Measurements from ENCODE around the gene RASA3. TPM values are rescaled to one million over a fixed set of nuclear protein-coding genes. Genes with fewer than 3 reads are reported as not detected.

Gene RASA3
- total RNA-seq, 1 experiment from 2014 or later = 9.1 TPM

DNA sequence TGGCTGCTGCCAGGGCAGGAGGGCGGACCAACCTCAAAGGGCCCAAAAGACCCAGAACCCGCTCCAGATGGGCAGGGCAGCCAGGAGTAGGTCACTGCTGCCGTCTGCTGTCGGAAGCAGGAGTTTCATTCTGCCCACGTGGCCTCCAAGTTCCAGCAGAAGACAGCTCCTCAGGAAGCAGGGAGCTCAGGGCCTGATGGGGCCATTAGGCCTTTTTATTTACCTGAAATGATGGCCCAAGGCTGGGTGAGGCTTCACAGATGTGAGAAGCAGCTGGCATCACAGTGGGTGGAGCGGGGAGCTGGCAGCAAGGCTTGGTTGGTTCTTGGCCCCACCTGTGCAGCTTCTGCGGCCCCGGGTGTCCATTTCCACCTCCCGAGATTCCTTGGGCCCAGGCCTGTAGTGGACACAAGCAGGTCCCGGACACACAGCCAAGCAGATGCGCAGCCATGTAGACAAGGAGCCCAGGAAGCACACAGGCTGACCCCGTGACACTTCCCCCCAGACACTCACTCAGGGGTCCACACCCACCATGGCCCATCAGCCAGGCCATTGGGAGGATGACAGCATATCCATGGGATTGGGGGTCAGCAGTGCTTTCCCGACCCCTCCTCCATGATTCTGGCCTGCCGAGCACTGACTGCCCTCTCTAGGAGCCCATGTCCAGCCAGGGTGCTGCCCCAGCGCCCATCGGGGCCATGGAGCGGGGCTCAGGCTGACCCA is 185.0 kb downstream of the RASA3 start:
- TF ChIP-seq, protein P1, sequence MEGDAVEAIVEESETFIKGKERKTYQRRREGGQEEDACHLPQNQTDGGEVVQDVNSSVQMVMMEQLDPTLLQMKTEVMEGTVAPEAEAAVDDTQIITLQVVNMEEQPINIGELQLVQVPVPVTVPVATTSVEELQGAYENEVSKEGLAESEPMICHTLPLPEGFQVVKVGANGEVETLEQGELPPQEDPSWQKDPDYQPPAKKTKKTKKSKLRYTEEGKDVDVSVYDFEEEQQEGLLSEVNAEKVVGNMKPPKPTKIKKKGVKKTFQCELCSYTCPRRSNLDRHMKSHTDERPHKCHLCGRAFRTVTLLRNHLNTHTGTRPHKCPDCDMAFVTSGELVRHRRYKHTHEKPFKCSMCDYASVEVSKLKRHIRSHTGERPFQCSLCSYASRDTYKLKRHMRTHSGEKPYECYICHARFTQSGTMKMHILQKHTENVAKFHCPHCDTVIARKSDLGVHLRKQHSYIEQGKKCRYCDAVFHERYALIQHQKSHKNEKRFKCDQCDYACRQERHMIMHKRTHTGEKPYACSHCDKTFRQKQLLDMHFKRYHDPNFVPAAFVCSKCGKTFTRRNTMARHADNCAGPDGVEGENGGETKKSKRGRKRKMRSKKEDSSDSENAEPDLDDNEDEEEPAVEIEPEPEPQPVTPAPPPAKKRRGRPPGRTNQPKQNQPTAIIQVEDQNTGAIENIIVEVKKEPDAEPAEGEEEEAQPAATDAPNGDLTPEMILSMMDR (conservative IDR thresholded peaks at IDR 0.05; ENCODE audit: low read depth, low read length) = peak; percentile 59
- no peak for TF ChIP-seq EZH2 (IDR thresholded peaks at IDR 0.05; ENCODE audit: low read length, unreplicated experiment)
- ChIA-PET CTCF (interaction anchor here (0.6 to 1.0 kb wide), 4 partner anchors 122 to 296 kb away, joined by 3 to 7 read pairs (median 4); no protein-coding TSS in a partner anchor), POLR2A (ENCODE audit: unreplicated experiment) (interaction anchor here (0.7 kb wide), 2 partner anchors 118 to 265 kb away, joined by 3 to 4 read pairs; no protein-coding TSS in a partner anchor)
- H3K9ac ChIP-seq (ENCODE audit: low read length) = no peak overlapping the region
- no peak overlapping the region for H3K4me3 ChIP-seq (ENCODE audit: low read length)
- H3K4me1 ChIP-seq (ENCODE audit: insufficient read depth, low read length) = no peaks in the 10 kb centered on the region
- no peak overlapping the region for H2AFZ ChIP-seq (ENCODE audit: low read length)
- no peaks in the 10 kb centered on the region for H4K20me1 ChIP-seq (ENCODE audit: low read length)
- H3K36me3 ChIP-seq (ENCODE audit: low read depth, low read length) = no peaks in the 10 kb centered on the region
- no TSS peak for BruUV-seq (replicated peaks)
- no peaks in the 10 kb centered on the region for H3K27me3 ChIP-seq (ENCODE audit: low read length)
- intact Hi-C loops (cut with micrococcal nuclease) = loop anchor here (1.0 to 5.0 kb wide), 2 partner anchors 110 to 126 kb away; no protein-coding TSS in a partner anchor
- no peaks in the 10 kb centered on the region for H3K9me2 ChIP-seq (replicated peaks; ENCODE audit: low read length)
- H3K4me2 ChIP-seq (ENCODE audit: low read length) = no peak overlapping the region
- H3K27ac ChIP-seq (ENCODE audit: low read length) = no peak overlapping the region
- peak; percentile 55 for DNase-seq
- no peaks in the 10 kb centered on the region for H3F3A ChIP-seq (ENCODE audit: low read length, unreplicated experiment)
- H3K79me2 ChIP-seq (ENCODE audit: low read length) = no peaks in the 10 kb centered on the region
- peak; percentile 50 for ATAC-seq
- H3K9me3 ChIP-seq (ENCODE audit: low read length) = no peaks in the 10 kb centered on the region

DNA sequence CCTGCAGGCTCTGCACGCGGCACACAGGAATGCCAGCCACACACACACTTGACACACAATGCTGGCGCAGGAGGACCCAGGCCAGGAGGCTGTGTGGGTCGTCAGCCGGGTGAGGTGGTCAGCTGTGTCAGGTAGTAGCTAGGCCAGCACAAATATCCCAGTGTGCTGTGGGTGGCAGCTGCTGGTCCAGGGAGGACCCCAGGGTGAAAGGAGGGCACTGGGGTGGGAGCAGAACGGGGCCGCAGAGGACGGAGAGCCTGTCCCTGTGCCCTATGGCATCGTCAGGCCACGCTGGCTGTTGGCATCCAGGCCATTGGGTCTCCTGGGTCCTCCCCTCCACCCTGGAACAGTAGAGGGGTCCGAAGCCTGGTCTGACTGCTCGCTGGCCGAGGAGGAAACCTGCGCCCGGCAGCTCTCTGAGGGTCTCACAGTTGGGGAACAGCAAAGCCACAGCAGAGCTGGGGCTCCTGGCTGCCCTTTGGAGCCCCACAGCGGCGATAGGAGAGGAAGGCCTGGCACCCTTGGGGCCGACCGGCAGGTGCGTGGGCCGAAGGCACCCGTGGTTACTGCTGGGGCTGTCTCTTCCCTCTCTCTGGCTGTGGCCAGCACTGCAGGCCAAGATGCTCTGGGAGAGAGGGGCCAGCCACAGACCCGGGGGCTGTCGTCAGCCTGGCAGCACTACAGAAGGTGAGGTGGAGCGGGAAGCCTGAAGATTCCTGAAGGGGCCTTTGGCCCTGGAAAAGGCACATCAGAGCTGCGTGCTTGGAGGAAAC is 185.8 kb downstream of the RASA3 start:
- DNase-seq (no peak), ATAC-seq (no peak)
- Histone ChIP-seq H3K9ac (ENCODE audit: low read length) (no peak overlapping the region), H3K36me3 (ENCODE audit: low read depth, low read length) (no peaks in the 10 kb centered on the region), H2AFZ (ENCODE audit: low read length) (no peak overlapping the region), H3K4me2 (ENCODE audit: low read length) (no peak overlapping the region), H3F3A (ENCODE audit: low read length, unreplicated experiment) (no peaks in the 10 kb centered on the region), H3K9me2 (replicated peaks; ENCODE audit: low read length) (no peaks in the 10 kb centered on the region), H4K20me1 (ENCODE audit: low read length) (no peaks in the 10 kb centered on the region), H3K79me2 (ENCODE audit: low read length) (no peaks in the 10 kb centered on the region), H3K9me3 (ENCODE audit: low read length) (no peaks in the 10 kb centered on the region), H3K4me1 (ENCODE audit: insufficient read depth, low read length) (no peaks in the 10 kb centered on the region), H3K27ac (ENCODE audit: low read length) (no peak overlapping the region), H3K27me3 (ENCODE audit: low read length) (no peaks in the 10 kb centered on the region), H3K4me3 (ENCODE audit: low read length) (no peak overlapping the region)
- TF ChIP-seq, protein P1 (conservative IDR thresholded peaks at IDR 0.05; ENCODE audit: low read depth, low read length) = no peak
- TF ChIP-seq EZH2phosphoT487 (IDR thresholded peaks at IDR 0.05; ENCODE audit: borderline replicate concordance, low read length) (no peak), EZH2 (IDR thresholded peaks at IDR 0.05; ENCODE audit: low read length, unreplicated experiment) (no peak)
- ChIA-PET POLR2A (ENCODE audit: unreplicated experiment) (no interaction called here), CTCF (interaction anchor here (0.6 to 1.0 kb wide), 2 partner anchors 25 to 125 kb away, joined by 3 to 5 read pairs; no protein-coding TSS in a partner anchor)
- intact Hi-C loops (cut with micrococcal nuclease) = loop anchor here (1.0 to 5.0 kb wide), 2 partner anchors 109 to 125 kb away; no protein-coding TSS in a partner anchor
- no TSS peak for BruUV-seq (replicated peaks)
